ENCODE measurements around the gene NEURL3. TPM values are rescaled to one million over a fixed set of nuclear protein-coding genes. Genes with fewer than 3 reads are reported as not detected.

Gene NEURL3
- total and polyA plus RNA-seq, 9 of the 15 experiments (the other 6 are each of a cell fraction or from before 2014, with no cell fraction given) = not detected

DNA sequence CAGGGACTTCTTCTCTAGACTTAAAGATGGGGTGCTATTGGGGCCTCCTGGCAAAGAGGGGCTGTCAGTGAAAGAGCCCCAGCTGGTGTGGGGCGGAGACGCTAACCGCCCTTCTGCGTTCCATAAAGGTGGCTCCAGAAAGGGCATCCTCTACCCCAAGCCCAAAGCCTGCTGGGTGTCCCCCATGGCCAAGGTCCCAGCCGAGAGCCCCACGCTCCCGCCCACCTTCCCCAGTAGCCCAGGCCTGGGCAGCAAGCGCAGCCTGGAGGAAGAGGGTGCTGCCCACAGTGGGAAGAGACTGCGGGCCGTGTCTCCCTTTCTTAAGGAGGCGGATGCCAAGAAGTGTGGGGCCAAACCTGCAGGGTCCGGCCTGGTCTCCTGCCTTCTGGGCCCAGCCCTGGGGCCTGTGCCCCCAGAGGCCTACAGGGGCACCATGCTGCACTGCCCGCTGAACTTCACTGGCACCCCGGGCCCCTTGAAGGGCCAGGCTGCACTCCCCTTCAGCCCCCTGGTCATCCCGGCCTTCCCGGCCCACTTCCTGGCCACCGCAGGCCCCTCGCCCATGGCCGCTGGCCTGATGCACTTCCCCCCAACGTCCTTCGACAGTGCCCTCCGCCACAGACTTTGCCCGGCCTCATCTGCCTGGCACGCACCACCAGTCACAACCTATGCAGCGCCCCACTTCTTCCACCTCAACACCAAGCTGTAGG, 46.6 kb upstream of the NEURL3 start:
- H3K27ac ChIP-seq (ENCODE audit: extremely low read depth, low read depth, low read length) = no peak overlapping the region
- H3K4me2 ChIP-seq (ENCODE audit: insufficient read depth, low read length) = no peak overlapping the region
- no peaks in the 10 kb centered on the region for H4K20me1 ChIP-seq (replicated peaks; ENCODE audit: control insufficient read depth, insufficient read depth, low read length)
- TF ChIP-seq RUNX1 (IDR thresholded peaks at IDR 0.05; ENCODE audit: low read depth) (no peak), CBFB (CRISPR knock-in tag; IDR thresholded peaks at IDR 0.05) (no peak), MCM7 (IDR thresholded peaks at IDR 0.05) (no peak), ZKSCAN1 (IDR thresholded peaks at IDR 0.05; ENCODE audit: low read depth, low read length) (no peak)
- TF ChIP-seq, protein P1, sequence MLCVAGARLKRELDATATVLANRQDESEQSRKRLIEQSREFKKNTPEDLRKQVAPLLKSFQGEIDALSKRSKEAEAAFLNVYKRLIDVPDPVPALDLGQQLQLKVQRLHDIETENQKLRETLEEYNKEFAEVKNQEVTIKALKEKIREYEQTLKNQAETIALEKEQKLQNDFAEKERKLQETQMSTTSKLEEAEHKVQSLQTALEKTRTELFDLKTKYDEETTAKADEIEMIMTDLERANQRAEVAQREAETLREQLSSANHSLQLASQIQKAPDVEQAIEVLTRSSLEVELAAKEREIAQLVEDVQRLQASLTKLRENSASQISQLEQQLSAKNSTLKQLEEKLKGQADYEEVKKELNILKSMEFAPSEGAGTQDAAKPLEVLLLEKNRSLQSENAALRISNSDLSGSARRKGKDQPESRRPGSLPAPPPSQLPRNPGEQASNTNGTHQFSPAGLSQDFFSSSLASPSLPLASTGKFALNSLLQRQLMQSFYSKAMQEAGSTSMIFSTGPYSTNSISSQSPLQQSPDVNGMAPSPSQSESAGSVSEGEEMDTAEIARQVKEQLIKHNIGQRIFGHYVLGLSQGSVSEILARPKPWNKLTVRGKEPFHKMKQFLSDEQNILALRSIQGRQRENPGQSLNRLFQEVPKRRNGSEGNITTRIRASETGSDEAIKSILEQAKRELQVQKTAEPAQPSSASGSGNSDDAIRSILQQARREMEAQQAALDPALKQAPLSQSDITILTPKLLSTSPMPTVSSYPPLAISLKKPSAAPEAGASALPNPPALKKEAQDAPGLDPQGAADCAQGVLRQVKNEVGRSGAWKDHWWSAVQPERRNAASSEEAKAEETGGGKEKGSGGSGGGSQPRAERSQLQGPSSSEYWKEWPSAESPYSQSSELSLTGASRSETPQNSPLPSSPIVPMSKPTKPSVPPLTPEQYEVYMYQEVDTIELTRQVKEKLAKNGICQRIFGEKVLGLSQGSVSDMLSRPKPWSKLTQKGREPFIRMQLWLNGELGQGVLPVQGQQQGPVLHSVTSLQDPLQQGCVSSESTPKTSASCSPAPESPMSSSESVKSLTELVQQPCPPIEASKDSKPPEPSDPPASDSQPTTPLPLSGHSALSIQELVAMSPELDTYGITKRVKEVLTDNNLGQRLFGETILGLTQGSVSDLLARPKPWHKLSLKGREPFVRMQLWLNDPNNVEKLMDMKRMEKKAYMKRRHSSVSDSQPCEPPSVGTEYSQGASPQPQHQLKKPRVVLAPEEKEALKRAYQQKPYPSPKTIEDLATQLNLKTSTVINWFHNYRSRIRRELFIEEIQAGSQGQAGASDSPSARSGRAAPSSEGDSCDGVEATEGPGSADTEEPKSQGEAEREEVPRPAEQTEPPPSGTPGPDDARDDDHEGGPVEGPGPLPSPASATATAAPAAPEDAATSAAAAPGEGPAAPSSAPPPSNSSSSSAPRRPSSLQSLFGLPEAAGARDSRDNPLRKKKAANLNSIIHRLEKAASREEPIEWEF (CRISPR knock-in tag; IDR thresholded peaks at IDR 0.05) = no peak
- no peak for DNase-seq (ENCODE audit: extremely low read depth in 1 of 4, low spot score in 3 of 4)
- intact Hi-C loops (cut with micrococcal nuclease) = loop anchor here (5.0 to 10.0 kb wide), 3 partner anchors 211 to 411 kb away; partner anchors contain the start of gene CNNM4
- H3K4me3 ChIP-seq = no peak overlapping the region
- H3K9me3 ChIP-seq (replicated peaks; ENCODE audit: control insufficient read depth, insufficient read depth, low read depth, low read length) = no peaks in the 10 kb centered on the region
- POLR2A ChIA-PET = interaction anchor here (1.0 kb wide), 1 partner anchor 12 kb away, joined by 3 read pairs; no protein-coding TSS in a partner anchor
- no peak overlapping the region for H2AFZ ChIP-seq (ENCODE audit: low read depth, low read length)
- no peaks in the 10 kb centered on the region for H3K9me1 ChIP-seq (ENCODE audit: control insufficient read depth, insufficient read depth, low read length)
- BruUV-seq (replicated peaks) = no TSS peak
- CTCF ChIA-PET (ENCODE audit: low intra/inter-chr PET ratio) = no interaction called here
- WGBS (ENCODE audit: insufficient coverage, low coverage, missing lambda C conversion rate) = 88% methylated on average over 16 of the region's 25 CpGs
- no peak for FAIRE-seq
- peaks cover 0 to 37% of the 10 kb centered on the region in 2 experiments; a peak in 3 of 5 replicates for H3K4me1 ChIP-seq (replicated peaks in 1 of 2; ENCODE audit: control insufficient read depth in 2 of 2, insufficient read depth in 2 of 2, low read length in 2 of 2)
- H3K27me3 ChIP-seq (ENCODE audit: control insufficient read depth in 2 of 2, insufficient read depth in 2 of 2, low read length in 2 of 2) = no peaks in the 10 kb centered on the region
- H3K36me3 ChIP-seq (ENCODE audit: control insufficient read depth, insufficient read depth, low read length) = peaks cover 4% of the 10 kb centered on the region; the same call in 1 of the 3 replicates
- no peaks in the 10 kb centered on the region for H3K79me2 ChIP-seq (ENCODE audit: control insufficient read depth, insufficient read depth, low read length)
- in situ Hi-C loops (cut with MboI) = loop anchor here (25.0 kb wide), 1 partner anchor 411 kb away; no protein-coding TSS in a partner anchor
- H3K9ac ChIP-seq (ENCODE audit: insufficient read depth in 1 of 2, low read depth in 2 of 2, low read length in 2 of 2) = peak overlapping the region in 1 of 2 experiments; percentile 52; a peak in 1 of 4 replicates
- no peak for ATAC-seq

Data from K562 (cell line).